Osteoblast (primary cell): ENCODE results near the gene RPUSD1. TPM values are rescaled to one million over a fixed set of nuclear protein-coding genes. Genes with fewer than 3 reads are reported as not detected.

Source experiments
- DNase-seq: peaks from one replicate; pipeline ENCODE4 v3.0.0; 2011; ENCODE audit warnings: low spot score, mixed read lengths; ENCODE audit not compliant: insufficient read length; ENCODE audit errors: missing footprints
- H2AFZ ChIP-seq: 2 replicates; pipeline ENCODE4 v1.6.0; 2011; ENCODE audit warnings: mild to moderate bottlenecking, low read length
- H3K27ac ChIP-seq: 2 replicates; pipeline ENCODE4 v1.5.1; 2011; ENCODE audit warnings: mild to moderate bottlenecking, low read depth, low read length, moderate library complexity
- H3K27me3 ChIP-seq: 2 replicates; pipeline ENCODE4 v1.6.0; 2012; ENCODE audit warnings: mild to moderate bottlenecking, control low read depth, inconsistent platforms, low read length, moderate library complexity; ENCODE audit not compliant: insufficient read depth
- H3K36me3 ChIP-seq: 2 replicates; pipeline ENCODE4 v1.5.1; 2011; ENCODE audit warnings: mild to moderate bottlenecking, low read length, control low read depth, moderate library complexity; ENCODE audit not compliant: insufficient read depth
- H3K4me1 ChIP-seq: 2 replicates; pipeline ENCODE4 v1.5.1; 2011; ENCODE audit warnings: mild to moderate bottlenecking, low read length, control low read depth, moderate library complexity; ENCODE audit not compliant: insufficient read depth
- H3K4me2 ChIP-seq: 2 replicates; pipeline ENCODE4 v1.6.0; 2011; ENCODE audit warnings: mild to moderate bottlenecking, low read length; ENCODE audit not compliant: insufficient read depth
- H3K4me3 ChIP-seq: fragments of 200-600 bp; sonication (generic); 3 replicates; pipeline ENCODE4 v1.5.1; 2012; ENCODE audit warnings: mild to moderate bottlenecking, low read length, inconsistent platforms; ENCODE audit not compliant: insufficient read depth
- H3K79me2 ChIP-seq: 2 replicates; pipeline ENCODE4 v1.6.0; 2012; ENCODE audit warnings: mild to moderate bottlenecking, low read length, control low read depth, inconsistent platforms; ENCODE audit not compliant: insufficient read depth
- H3K9me3 ChIP-seq: 2 replicates; pipeline ENCODE4 v1.5.1; 2011; ENCODE audit warnings: low read depth, low read length, control low read depth
- H4K20me1 ChIP-seq: 2 replicates; pipeline ENCODE4 v1.6.0; 2012; ENCODE audit warnings: mild to moderate bottlenecking, low read length, control low read depth; ENCODE audit not compliant: insufficient read depth
- total RNA-seq: library from RNA; depleted of rRNA; stranded (reverse); fragments of >200 nt; gene quantifications from 2 replicates; pipeline ENCODE4 v1.2.3, GENCODE V29; 2012
- TF ChIP-seq, protein P1 (sequence below): IDR thresholded peaks from 2 replicates; pipeline ENCODE4 v1.5.1; 2011; ENCODE audit warnings: mild to moderate bottlenecking, low read depth, low read length, moderate library complexity; ENCODE audit errors: extremely low read depth

The RPUSD1 gene
- total RNA-seq, 1 donor: 28.2 TPM

DNA sequence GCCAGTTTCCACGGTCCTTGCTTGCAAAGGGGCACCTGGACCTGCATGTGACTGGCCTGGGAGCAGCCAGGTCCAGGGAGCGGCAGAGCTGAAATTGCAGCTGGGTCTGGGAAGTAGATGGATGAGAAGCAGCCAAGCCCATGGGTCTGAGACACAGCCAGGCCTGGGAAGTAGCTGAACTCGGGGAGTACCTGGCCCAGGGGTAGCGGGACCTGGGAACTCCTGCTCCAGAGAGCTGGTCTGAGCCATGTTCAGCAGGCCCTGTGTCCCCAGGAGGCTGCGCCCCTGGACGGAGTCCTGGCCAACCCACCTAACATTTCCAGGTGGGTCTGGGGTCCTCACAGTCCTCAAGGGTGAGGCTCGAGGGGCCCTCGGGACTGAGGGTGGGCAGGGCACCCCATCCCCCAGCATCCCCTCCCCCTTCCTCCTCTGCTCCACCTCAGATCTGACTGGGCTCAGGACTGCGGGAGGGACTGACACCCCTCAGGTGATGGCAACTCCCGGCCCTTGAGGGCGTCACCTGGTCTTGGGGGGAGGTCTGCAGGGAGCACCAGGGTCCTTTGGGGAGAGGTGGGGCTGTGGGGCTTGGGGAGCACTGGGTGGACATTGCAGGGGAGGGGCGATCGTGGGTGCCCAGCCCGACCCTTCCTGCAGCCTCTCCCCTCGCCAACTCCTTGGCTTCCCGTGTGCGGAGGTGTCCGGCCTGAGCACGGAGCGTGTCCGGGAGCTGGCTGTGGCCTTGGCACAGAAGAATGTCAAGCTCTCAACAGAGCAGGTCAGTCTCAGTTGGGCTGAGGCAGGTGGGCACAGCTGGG, 24.6 kb downstream of the RPUSD1 start:
- no peak for DNase-seq
- Histone ChIP-seq H3K36me3 (no peaks in the 10 kb centered on the region), H3K27me3 (no peaks in the 10 kb centered on the region), H3K27ac (no peak overlapping the region), H4K20me1 (no peaks in the 10 kb centered on the region), H3K4me2 (no peak overlapping the region), H3K9me3 (no peaks in the 10 kb centered on the region), H2AFZ (no peak overlapping the region), H3K4me3 (no peak overlapping the region), H3K4me1 (no peaks in the 10 kb centered on the region), H3K79me2 (no peaks in the 10 kb centered on the region)
- TF ChIP-seq, protein P1, sequence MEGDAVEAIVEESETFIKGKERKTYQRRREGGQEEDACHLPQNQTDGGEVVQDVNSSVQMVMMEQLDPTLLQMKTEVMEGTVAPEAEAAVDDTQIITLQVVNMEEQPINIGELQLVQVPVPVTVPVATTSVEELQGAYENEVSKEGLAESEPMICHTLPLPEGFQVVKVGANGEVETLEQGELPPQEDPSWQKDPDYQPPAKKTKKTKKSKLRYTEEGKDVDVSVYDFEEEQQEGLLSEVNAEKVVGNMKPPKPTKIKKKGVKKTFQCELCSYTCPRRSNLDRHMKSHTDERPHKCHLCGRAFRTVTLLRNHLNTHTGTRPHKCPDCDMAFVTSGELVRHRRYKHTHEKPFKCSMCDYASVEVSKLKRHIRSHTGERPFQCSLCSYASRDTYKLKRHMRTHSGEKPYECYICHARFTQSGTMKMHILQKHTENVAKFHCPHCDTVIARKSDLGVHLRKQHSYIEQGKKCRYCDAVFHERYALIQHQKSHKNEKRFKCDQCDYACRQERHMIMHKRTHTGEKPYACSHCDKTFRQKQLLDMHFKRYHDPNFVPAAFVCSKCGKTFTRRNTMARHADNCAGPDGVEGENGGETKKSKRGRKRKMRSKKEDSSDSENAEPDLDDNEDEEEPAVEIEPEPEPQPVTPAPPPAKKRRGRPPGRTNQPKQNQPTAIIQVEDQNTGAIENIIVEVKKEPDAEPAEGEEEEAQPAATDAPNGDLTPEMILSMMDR: no peak

DNA sequence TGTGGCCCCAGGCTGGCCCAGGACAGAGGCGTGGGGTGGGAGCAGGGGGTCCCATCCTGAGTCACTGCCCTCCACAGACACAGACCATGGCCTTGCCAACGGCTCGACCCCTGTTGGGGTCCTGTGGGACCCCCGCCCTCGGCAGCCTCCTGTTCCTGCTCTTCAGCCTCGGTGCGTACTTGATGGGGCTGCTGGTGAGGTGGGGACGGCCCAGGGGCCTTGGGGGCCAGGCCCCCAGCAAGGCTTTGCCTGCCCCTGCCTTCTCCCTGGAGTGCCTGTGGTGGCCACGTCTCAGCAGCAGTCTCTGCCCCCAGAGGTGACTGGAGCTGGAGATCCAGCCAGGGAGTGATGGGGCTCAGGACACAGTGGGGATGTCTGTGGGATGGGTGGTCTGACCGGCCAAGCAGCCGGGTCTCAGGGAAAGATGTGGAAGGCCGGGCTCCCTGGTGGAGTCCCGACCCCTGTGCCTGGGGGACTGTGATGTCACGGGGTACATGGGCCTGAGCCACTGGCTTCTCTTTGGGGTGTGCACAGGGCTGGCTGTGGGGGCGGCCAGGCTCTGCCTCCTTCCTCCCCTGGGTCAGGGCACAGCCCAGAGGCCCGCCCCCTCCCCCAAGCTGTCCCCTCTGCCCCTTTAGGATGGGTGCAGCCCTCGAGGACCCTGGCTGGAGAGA, 25.4 kb downstream of the RPUSD1 start:
- no peak overlapping the region for H3K27ac ChIP-seq
- no peak for DNase-seq
- H3K9me3 ChIP-seq: no peaks in the 10 kb centered on the region
- TF ChIP-seq, protein P1: no peak
- no peaks in the 10 kb centered on the region for H3K79me2 ChIP-seq
- no peak overlapping the region for H3K4me3 ChIP-seq
- no peaks in the 10 kb centered on the region for H3K4me1 ChIP-seq
- H3K27me3 ChIP-seq: no peaks in the 10 kb centered on the region
- no peaks in the 10 kb centered on the region for H4K20me1 ChIP-seq
- H3K4me2 ChIP-seq: no peak overlapping the region
- H3K36me3 ChIP-seq: no peaks in the 10 kb centered on the region
- H2AFZ ChIP-seq: no peak overlapping the region

DNA sequence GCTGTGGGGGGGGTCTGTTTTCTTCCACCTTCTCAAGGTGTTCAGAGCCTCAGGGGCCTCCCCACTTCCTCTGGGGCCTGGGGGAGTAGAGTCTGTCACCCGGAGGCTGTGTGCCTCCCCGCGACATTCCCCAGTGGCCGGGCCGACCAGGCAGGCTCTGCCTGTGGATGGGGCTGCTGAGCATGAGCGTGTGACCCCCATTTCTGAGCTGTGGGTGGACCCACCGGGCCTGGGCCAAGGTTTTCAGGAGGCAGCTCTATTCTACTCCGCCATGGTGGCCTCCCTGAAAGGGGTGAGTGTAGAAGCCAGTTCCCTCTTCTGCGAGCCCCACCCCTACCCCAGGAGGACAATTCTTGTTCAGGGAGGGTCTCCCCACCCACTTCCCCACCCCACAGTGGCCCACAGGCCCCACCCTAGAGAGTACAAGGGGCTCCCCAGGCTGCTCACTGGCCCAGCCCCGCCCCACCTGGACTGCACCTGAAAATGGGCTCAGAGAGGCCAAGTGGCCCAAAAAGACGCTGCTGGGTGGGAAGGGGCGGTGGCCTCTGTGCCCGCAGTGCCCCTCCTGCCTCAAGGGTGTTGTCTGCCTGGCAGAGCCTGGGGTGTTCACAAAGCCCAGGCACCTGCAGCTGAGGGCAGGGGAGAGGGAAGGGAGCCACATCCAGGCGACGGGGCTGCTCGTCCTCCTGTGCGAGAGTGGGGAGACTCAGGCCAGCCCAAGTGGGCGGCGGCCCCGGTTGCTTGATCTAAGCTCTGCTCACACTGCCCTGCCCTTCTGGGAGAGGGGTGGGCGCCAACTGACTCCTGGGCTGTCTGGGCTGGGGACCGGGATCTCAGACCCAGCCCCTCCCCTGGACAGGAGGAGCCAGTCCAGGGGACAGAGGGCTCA, 26.3 kb downstream of the RPUSD1 start:
- DNase-seq: no peak
- H3K79me2 ChIP-seq: no peaks in the 10 kb centered on the region
- H2AFZ ChIP-seq: no peak overlapping the region
- no peak overlapping the region for H3K27ac ChIP-seq
- TF ChIP-seq, protein P1: no peak
- H3K4me1 ChIP-seq: no peaks in the 10 kb centered on the region
- no peak overlapping the region for H3K4me3 ChIP-seq
- no peaks in the 10 kb centered on the region for H4K20me1 ChIP-seq
- H3K4me2 ChIP-seq: no peak overlapping the region
- H3K36me3 ChIP-seq: no peaks in the 10 kb centered on the region
- H3K27me3 ChIP-seq: no peaks in the 10 kb centered on the region
- no peaks in the 10 kb centered on the region for H3K9me3 ChIP-seq
